Activated T-cell treated with anti-CD3 and anti-CD28 coated beads for 1 hour (primary cell): ENCODE measurements around the gene BRINP3.

ENCODE experiments used
- DNase-seq: peaks from one replicate; pipeline ENCODE4 v3.0.0-alpha.2; 2020; ENCODE audit warnings: low read depth

Gene BRINP3

GRCh38 chr1:190104961-190105360 is 372.7 kb downstream of the BRINP3 start:
- DNase-seq = no peak

- DNase-seq = no peak
Observed at GRCh38 chr1:190102757-190103326, 374.8 kb downstream of the BRINP3 start.

- DNase-seq = no peak
Observed at GRCh38 chr1:190101756-190102155, 375.9 kb downstream of the BRINP3 start.

- no peak for DNase-seq
Observed at GRCh38 chr1:190098756-190099155, 378.9 kb downstream of the BRINP3 start.

GRCh38 chr1:190098107-190098506 is 379.6 kb downstream of the BRINP3 start:
- no peak for DNase-seq

- DNase-seq = no peak
Observed at GRCh38 chr1:190095596-190095995, 382.1 kb downstream of the BRINP3 start.

- no peak for DNase-seq
Observed at GRCh38 chr1:190084552-190084951, 393.1 kb downstream of the BRINP3 start.

GRCh38 chr1:190068304-190068703 is 409.4 kb downstream of the BRINP3 start:
- DNase-seq = no peak

GRCh38 chr1:190067592-190067991 is 410.1 kb downstream of the BRINP3 start:
- DNase-seq = no peak

- DNase-seq = no peak
Observed at GRCh38 chr1:190066011-190066410, 411.7 kb downstream of the BRINP3 start.

- no peak for DNase-seq
Observed at GRCh38 chr1:190049314-190049713, 428.4 kb downstream of the BRINP3 start.
